Liver (tissue), 9 donors: Measurements from ENCODE around the gene PALLD. TPM values are rescaled to one million over a fixed set of nuclear protein-coding genes. Genes with fewer than 3 reads are reported as not detected.

Experiments
- DNase-seq: peaks from one replicate; pipeline ENCODE4 v3.0.0-alpha.2; 2017; ENCODE audit warnings: low spot score
- H3K27ac ChIP-seq, 2 donors: one replicate each; pipeline ENCODE4 v1.7.0; 2013; ENCODE audit warnings: inconsistent platforms in 2 of 2, low read length in 2 of 2, control low read depth in 1 of 2, low read depth in 1 of 2, mild to moderate bottlenecking in 1 of 2
- H3K27me3 ChIP-seq, 4 donors: one replicate each; pipeline versions ENCODE4 v1.6.1 to v1.7.0; 2013; ENCODE audit warnings: low read length in 3 of 4, inconsistent platforms in 1 of 4, mild to moderate bottlenecking in 1 of 4, moderate library complexity in 1 of 4; ENCODE audit not compliant: control insufficient read depth in 4 of 4, insufficient read depth in 4 of 4
- H3K36me3 ChIP-seq, 4 donors: one replicate each; pipeline versions ENCODE4 v1.6.1 to v1.7.0; 2013; ENCODE audit warnings: low read length in 3 of 4, mild to moderate bottlenecking in 3 of 4, low read depth in 1 of 4, moderate library complexity in 1 of 4; ENCODE audit not compliant: control insufficient read depth in 4 of 4, insufficient read depth in 3 of 4
- H3K4me1 ChIP-seq, 4 donors: one replicate each; pipeline versions ENCODE4 v1.6.1 to v1.7.0; 2013; ENCODE audit warnings: low read length in 3 of 4, mild to moderate bottlenecking in 3 of 4, moderate library complexity in 1 of 4; ENCODE audit not compliant: control insufficient read depth in 4 of 4, insufficient read depth in 4 of 4
- H3K4me3 ChIP-seq, 3 donors: one replicate each; pipeline versions ENCODE4 v1.6.1 to v1.7.0; 2013; ENCODE audit warnings: low read length in 3 of 3, control low read depth in 1 of 3, low read depth in 1 of 3, mild to moderate bottlenecking in 1 of 3
- H3K9ac ChIP-seq, 2 donors: one replicate each; pipeline ENCODE4 v1.7.0; 2013; ENCODE audit warnings: low read length in 2 of 2, mild to moderate bottlenecking in 2 of 2, moderate library complexity in 2 of 2, control low read depth in 1 of 2, low read depth in 1 of 2
- H3K9me3 ChIP-seq, 4 donors: one replicate each; pipeline versions ENCODE4 v1.6.1 to v1.7.0; 2013; ENCODE audit warnings: low read length in 3 of 4; ENCODE audit not compliant: control insufficient read depth in 4 of 4
- ATF3 ChIP-seq: IDR thresholded peaks from 2 replicates; pipeline ENCODE4 v1.6.1; 2016; ENCODE audit warnings: antibody characterized with exemption
- CTCF ChIP-seq: fragments of 150-350 bp; IDR thresholded peaks from 2 replicates; pipeline ENCODE4 v1.5.1; 2017; ENCODE audit warnings: improper control_type of control experiment, low read depth, low read length; ENCODE audit not compliant: missing input control
- EGR1 ChIP-seq, 2 donors: IDR thresholded peaks; 2 replicates each; pipeline ENCODE4 v1.6.1; 2016 to 2018; ENCODE audit warnings: antibody characterized with exemption in 2 of 2, low read depth in 2 of 2
- FOXA1 ChIP-seq: IDR thresholded peaks from 2 replicates; pipeline ENCODE4 v1.6.1; 2016; ENCODE audit warnings: antibody characterized with exemption
- FOXA2 ChIP-seq: IDR thresholded peaks from 2 replicates; pipeline ENCODE4 v1.6.1; 2016; ENCODE audit warnings: antibody characterized with exemption
- GABPA ChIP-seq, 2 donors: IDR thresholded peaks in 1 of 2; conservative IDR thresholded peaks in 1 of 2; 2 replicates each; pipeline ENCODE4 v1.6.1; 2016; ENCODE audit warnings: antibody characterized with exemption in 2 of 2, mild to moderate bottlenecking in 1 of 2, moderate library complexity in 1 of 2
- HNF4A ChIP-seq, 2 donors: conservative IDR thresholded peaks; 2 replicates each; pipeline ENCODE4 v1.6.1; 2016; ENCODE audit warnings: antibody characterized with exemption in 2 of 2, mild to moderate bottlenecking in 2 of 2
- HNF4G ChIP-seq: IDR thresholded peaks from 2 replicates; pipeline ENCODE4 v1.6.1; 2016; ENCODE audit warnings: antibody characterized with exemption
- JUND ChIP-seq, 2 donors: IDR thresholded peaks; 2 replicates each; pipeline ENCODE4 v1.6.1; 2016; ENCODE audit warnings: antibody characterized with exemption in 2 of 2
- MAX ChIP-seq: IDR thresholded peaks from 2 replicates; pipeline ENCODE4 v1.6.1; 2016; ENCODE audit warnings: antibody characterized with exemption
- NR2F2 ChIP-seq: IDR thresholded peaks from 2 replicates; pipeline ENCODE4 v1.6.1; 2016; ENCODE audit warnings: antibody characterized with exemption
- RAD21 ChIP-seq, 2 donors: IDR thresholded peaks; 2 replicates each; pipeline ENCODE4 v1.6.1; 2016; ENCODE audit warnings: antibody characterized with exemption in 2 of 2, mild to moderate bottlenecking in 2 of 2
- REST ChIP-seq: IDR thresholded peaks from 2 replicates; pipeline ENCODE4 v1.6.1; 2016; ENCODE audit warnings: antibody characterized with exemption, mild to moderate bottlenecking
- RXRA ChIP-seq, 2 donors: IDR thresholded peaks; 2 replicates each; pipeline ENCODE4 v1.6.1; 2017 to 2018; ENCODE audit warnings: antibody characterized with exemption in 2 of 2, mild to moderate bottlenecking in 1 of 2
- SP1 ChIP-seq: IDR thresholded peaks from 2 replicates; pipeline ENCODE4 v1.6.1; 2018; ENCODE audit warnings: antibody characterized with exemption, mild to moderate bottlenecking
- TAF1 ChIP-seq: conservative IDR thresholded peaks from 2 replicates; pipeline ENCODE4 v1.6.1; 2016; ENCODE audit warnings: antibody characterized with exemption, mild to moderate bottlenecking
- YY1 ChIP-seq: IDR thresholded peaks from 2 replicates; pipeline ENCODE4 v1.6.1; 2016; ENCODE audit warnings: antibody characterized with exemption, mild to moderate bottlenecking
- ZBTB33 ChIP-seq: IDR thresholded peaks from 2 replicates; pipeline ENCODE4 v1.6.1; 2016; ENCODE audit warnings: antibody characterized with exemption
- WGBS: extraction: QIAGEN DNeasy Blood & Tissue Kit; methylation state at CpG from one replicate; pipeline ENCODE4 v1.1.7; 2013; 5-methylcytosine and 5-hydroxymethylcytosine counted together
- polyA plus RNA-seq, 2 donors: library from polyadenylated mRNA; stranded (reverse) in 1 of 2; unstranded in 1 of 2; fragments of 200-250 nt in 1 of 2; fragments of >200 nt in 1 of 2; fragmentation: Nextera tagmentation in 1 of 2; extraction: Ambion mirVana in 1 of 2; gene quantifications; one replicate each; pipeline versions ENCODE4 v1.2.1 to v1.2.3, GENCODE V29; 2013 to 2015
- total RNA-seq, 2 donors: library from RNA; depleted of rRNA; stranded (reverse); fragments of >200 nt; gene quantifications; one replicate each; pipeline ENCODE4 v1.2.3, GENCODE V29; 2014
- donor health status: healthy.
- donor health status: healthy.
- donor health status: healthy.
- donor health status: healthy.
- donor health status: healthy.

Gene PALLD
- total and polyA plus RNA-seq, 4 donors: 9.0 to 26.3 (median 14.7) TPM

- no peaks in the 10 kb centered on the region for H3K4me1 ChIP-seq
- H3K9me3 ChIP-seq: no peaks in the 10 kb centered on the region
- H3K27ac ChIP-seq: no peak overlapping the region
- H3K9ac ChIP-seq: no peak overlapping the region
- no peak for TF ChIP-seq GABPA (IDR thresholded peaks at IDR 0.05 in 1 of 2, conservative IDR thresholded peaks at IDR 0.05 in 1 of 2)
- TF ChIP-seq FOXA2: no peak
- TF ChIP-seq YY1: no peak
- TF ChIP-seq ZBTB33: no peak
- no peak for TF ChIP-seq ATF3
- no peak for TF ChIP-seq RAD21 (IDR thresholded peaks at IDR 0.05)
- no peak for TF ChIP-seq TAF1
- no peak for TF ChIP-seq EGR1 (IDR thresholded peaks at IDR 0.05; ENCODE audit: low read depth in 2 of 2)
- no peak for TF ChIP-seq NR2F2
- no peak for TF ChIP-seq HNF4G
- TF ChIP-seq SP1: no peak
- WGBS: 57% methylated on average over 4 of the region's 4 CpGs
- H3K4me3 ChIP-seq: no peak overlapping the region
- no peak for DNase-seq
- H3K27me3 ChIP-seq: no peaks in the 10 kb centered on the region
- H3K36me3 ChIP-seq: no peaks in the 10 kb centered on the region
Measured at GRCh38 chr4:168654104-168654847, 157.4 kb downstream of the PALLD start.

GRCh38 chr4:168654848-168655174 is 158.0 kb downstream of the PALLD start:
- H3K4me1 ChIP-seq: no peaks in the 10 kb centered on the region
- H3K4me3 ChIP-seq: no peak overlapping the region
- no peak overlapping the region for H3K27ac ChIP-seq
- no peaks in the 10 kb centered on the region for H3K9me3 ChIP-seq
- TF ChIP-seq FOXA2 (no peak), EGR1 (IDR thresholded peaks at IDR 0.05; ENCODE audit: low read depth in 2 of 2) (no peak), REST (no peak), SP1 (no peak), HNF4G (no peak), NR2F2 (no peak), YY1 (no peak), HNF4A (conservative IDR thresholded peaks at IDR 0.05) (no peak), TAF1 (no peak), RAD21 (IDR thresholded peaks at IDR 0.05) (no peak), GABPA (IDR thresholded peaks at IDR 0.05 in 1 of 2, conservative IDR thresholded peaks at IDR 0.05 in 1 of 2) (no peak), ATF3 (no peak), CTCF (no peak), JUND (IDR thresholded peaks at IDR 0.05) (no peak), MAX (no peak), RXRA (IDR thresholded peaks at IDR 0.05) (no peak), ZBTB33 (no peak), FOXA1 (no peak)
- H3K36me3 ChIP-seq: no peaks in the 10 kb centered on the region
- DNase-seq: no peak
- no peak overlapping the region for H3K9ac ChIP-seq
- no peaks in the 10 kb centered on the region for H3K27me3 ChIP-seq
